OCI-LY7 (cell line): ENCODE measurements around the gene KRT76. TPM values are rescaled to one million over a fixed set of nuclear protein-coding genes. Genes with fewer than 3 reads are reported as not detected.

Experiments used
- BruUV-seq: library from RNA; stranded (reverse); fragments of 400-500 nt; replicated peaks from 2 replicates; lab custom pipeline; 2021; lab: Mats Ljungman, UMichigan
- CTCF ChIA-PET: fragments of 300-600 bp; sonication (Branson Sonifier 250); formaldehyde crosslinking; loops from one replicate; lab custom pipeline; 2022; ENCODE audit warnings: antibody characterized with exemption; ENCODE audit not compliant: unreplicated experiment; lab: Charles Lee
- POLR2A ChIA-PET: fragments of 300-600 bp; sonication (Branson Sonifier 250); formaldehyde crosslinking; loops from one replicate; lab custom pipeline; 2022; ENCODE audit warnings: antibody characterized with exemption; lab: Charles Lee
- DNase-seq: peaks from one replicate; pipeline ENCODE4 v3.0.0-alpha.2; 2015; ENCODE audit warnings: low spot score
- H2AFZ ChIP-seq: fragments of 200-600 bp; sonication (generic), shearing (Covaris generic); 2 replicates; pipeline ENCODE4 v1.6.1; 2014; ENCODE audit warnings: mild to moderate bottlenecking, antibody characterized with exemption, low read length, moderate library complexity
- H3K27ac ChIP-seq: fragments of 200-600 bp; sonication (generic); 2 replicates; pipeline ENCODE4 v1.5.1; 2014; ENCODE audit warnings: mixed run types, low read depth, mild to moderate bottlenecking, moderate library complexity, low read length, inconsistent platforms; ENCODE audit not compliant: poor library complexity, severe bottlenecking
- H3K36me3 ChIP-seq: fragments of 200-600 bp; sonication (generic); 2 replicates; pipeline ENCODE4 v1.6.1; 2014; ENCODE audit warnings: mild to moderate bottlenecking, antibody characterized with exemption, low read length, moderate library complexity, mixed read lengths; ENCODE audit not compliant: insufficient read depth
- H3K4me1 ChIP-seq: fragments of 200-600 bp; sonication (generic); 2 replicates; pipeline ENCODE4 v1.5.1; 2014; ENCODE audit warnings: mild to moderate bottlenecking, low read length; ENCODE audit not compliant: insufficient read depth, poor library complexity, severe bottlenecking
- H3K4me2 ChIP-seq: fragments of 200-600 bp; sonication (generic); 2 replicates; pipeline ENCODE4 v1.6.1; 2014; ENCODE audit warnings: mild to moderate bottlenecking, low read length
- H3K4me3 ChIP-seq: fragments of 200-600 bp; sonication (generic); 2 replicates; pipeline ENCODE4 v1.5.1; 2014; ENCODE audit warnings: mild to moderate bottlenecking, low read depth, low read length; ENCODE audit not compliant: poor library complexity, severe bottlenecking
- H3K79me2 ChIP-seq: fragments of 200-600 bp; sonication (generic); 2 replicates; pipeline ENCODE4 v1.6.1; 2016; ENCODE audit warnings: low read depth, mild to moderate bottlenecking, low read length, moderate library complexity, mixed read lengths; ENCODE audit not compliant: insufficient read depth
- H3K9me2 ChIP-seq: fragments of 200-600 bp; sonication (generic); 2 replicates; pipeline ENCODE4 v1.6.1; 2016; ENCODE audit warnings: mild to moderate bottlenecking, low read length, mixed read lengths; ENCODE audit not compliant: insufficient read depth
- H3K9me3 ChIP-seq: fragments of 200-600 bp; sonication (generic); 2 replicates; pipeline ENCODE4 v1.6.1; 2014; ENCODE audit warnings: mild to moderate bottlenecking, mixed run types, low read length, mixed read lengths
- H4K20me1 ChIP-seq: fragments of 200-600 bp; sonication (generic); 2 replicates; pipeline ENCODE4 v1.6.1; 2014; ENCODE audit warnings: mild to moderate bottlenecking, antibody characterized with exemption, low read length, moderate library complexity, mixed read lengths; ENCODE audit not compliant: insufficient read depth
- CTCF ChIP-seq: fragments of 200-600 bp; sonication (generic); conservative IDR thresholded peaks from 2 replicates; pipeline ENCODE4 v1.5.1; 2014; ENCODE audit warnings: mild to moderate bottlenecking, antibody characterized with exemption, low read length, moderate library complexity, mixed read lengths
- EZH2phosphoT487 ChIP-seq: fragments of 200-600 bp; sonication (generic); IDR thresholded peaks from 2 replicates; pipeline ENCODE4 v1.6.1; 2018; ENCODE audit warnings: low read depth, borderline replicate concordance, mild to moderate bottlenecking, mixed run types, antibody characterized with exemption, low read length, moderate library complexity, mixed read lengths
- intact Hi-C: fragments of 100-400 bp; cut with micrococcal nuclease; formaldehyde crosslinking; loops from one replicate; pipeline ENCODE4 v1.10.0; 2022; ENCODE audit not compliant: unreplicated experiment
- total RNA-seq, 2 experiments: library from RNA; depleted of rRNA in 1 of 2; stranded (reverse); fragments of >200 nt in 1 of 2; shearing (Covaris generic) in 1 of 2; gene quantifications; 2 replicates each; pipeline ENCODE4 v1.2.3, GENCODE V29; 2014 to 2022

The KRT76 gene
- total RNA-seq, 2 experiments from 2014 or later, result not detected

- CTCF ChIA-PET, result no interaction called here
These were observed 47.7 kb upstream of the KRT76 start for GRCh38 chr12:52824741-52825410.

GRCh38 chr12:52823761-52824450, 46.8 kb upstream of the KRT76 start:
- TF ChIP-seq EZH2phosphoT487 (no peak), CTCF (no peak)
- Histone ChIP-seq H3K27ac (no peak overlapping the region), H3K36me3 (no peaks in the 10 kb centered on the region), H2AFZ (no peak overlapping the region), H3K9me2 (no peaks in the 10 kb centered on the region), H3K4me3 (no peak overlapping the region), H4K20me1 (no peaks in the 10 kb centered on the region), H3K4me1 (no peaks in the 10 kb centered on the region), H3K9me3 (no peaks in the 10 kb centered on the region), H3K79me2 (no peaks in the 10 kb centered on the region), H3K4me2 (no peak overlapping the region)
- CTCF ChIA-PET, result no interaction called here
- POLR2A ChIA-PET, result no interaction called here
- BruUV-seq, result no TSS peak
- no peak for DNase-seq
- intact Hi-C loops, result no loop called here

More at GRCh38 chr12:52824741-52825410, 47.7 kb upstream of the KRT76 start:
- intact Hi-C loops, result no loop called here
- Histone ChIP-seq H3K4me2 (no peak overlapping the region), H4K20me1 (no peaks in the 10 kb centered on the region), H3K9me3 (no peaks in the 10 kb centered on the region), H3K4me3 (no peak overlapping the region), H3K36me3 (no peaks in the 10 kb centered on the region), H3K27ac (no peak overlapping the region), H3K79me2 (no peaks in the 10 kb centered on the region), H3K4me1 (no peaks in the 10 kb centered on the region), H3K9me2 (no peaks in the 10 kb centered on the region), H2AFZ (no peak overlapping the region)
- TF ChIP-seq CTCF, result no peak
- TF ChIP-seq EZH2phosphoT487, result no peak
- POLR2A ChIA-PET, result no interaction called here
- DNase-seq, result no peak
- BruUV-seq, result no TSS peak
